Caco-2 (cell line): Measurements from ENCODE around the gene USP32. TPM values are rescaled to one million over a fixed set of nuclear protein-coding genes. Genes with fewer than 3 reads are reported as not detected.
"Not testable (repeated sequence)": the region's sequence is repeated elsewhere in the genome, so short reads cannot be mapped to it uniquely, and the experiment has no call there.

Experiments used
- BruUV-seq: library from RNA; stranded (reverse); fragments of 400-500 nt; replicated peaks from 2 replicates; lab custom pipeline; 2021; lab: Mats Ljungman, UMichigan
- CTCF ChIA-PET: fragments of 300-600 bp; sonication (Branson Sonifier 250); formaldehyde crosslinking; loops from one replicate; lab custom pipeline; 2022; ENCODE audit warnings: antibody characterized with exemption; lab: Charles Lee
- POLR2A ChIA-PET: fragments of 300-600 bp; sonication (Branson Sonifier 250); formaldehyde crosslinking; loops from one replicate; lab custom pipeline; 2022; ENCODE audit warnings: antibody characterized with exemption; lab: Charles Lee
- DNase-seq, 2 experiments: peaks; one replicate each; pipeline versions ENCODE4 v3.0.0 to v3.0.0-alpha.2; 2020 to 2022
- H3K27me3 ChIP-seq: replicated peaks from 2 replicates; pipeline ENCODE4 v1.6.0; 2011; ENCODE audit warnings: low read length; ENCODE audit not compliant: control insufficient read depth, insufficient read depth
- H3K36me3 ChIP-seq: 2 replicates; pipeline ENCODE4 v1.5.1; 2011; ENCODE audit warnings: low read length; ENCODE audit not compliant: control insufficient read depth, insufficient read depth
- H3K4me1 ChIP-seq: fragments of 250-450 bp; sonication (Bioruptor Pico); 2 replicates; pipeline ENCODE4 v1.5.1; 2020; ENCODE audit warnings: mild to moderate bottlenecking
- H3K4me3 ChIP-seq: 2 replicates; pipeline ENCODE4 v1.5.1; 2011; ENCODE audit warnings: low read depth, mild to moderate bottlenecking, control low read depth, low read length
- H3K9me3 ChIP-seq: fragments of 250-450 bp; sonication (Bioruptor Pico); 2 replicates; pipeline ENCODE4 v1.5.1; 2020; ENCODE audit warnings: mild to moderate bottlenecking, moderate library complexity
- H3K27ac Mint-ChIP-seq: one replicate; pipeline ENCODE4 v1.8.0; 2022; ENCODE audit warnings: mixed read lengths; ENCODE audit not compliant: unreplicated experiment
- H3K27me3 Mint-ChIP-seq: one replicate; pipeline ENCODE4 v1.8.0; 2022; ENCODE audit warnings: mixed read lengths; ENCODE audit not compliant: insufficient read depth, unreplicated experiment
- H3K36me3 Mint-ChIP-seq: one replicate; pipeline ENCODE4 v1.8.0; 2022; ENCODE audit warnings: mild to moderate bottlenecking, mixed read lengths; ENCODE audit not compliant: insufficient read depth, unreplicated experiment
- H3K4me1 Mint-ChIP-seq: one replicate; pipeline ENCODE4 v1.8.0; 2022; ENCODE audit warnings: low read depth, mixed read lengths; ENCODE audit not compliant: unreplicated experiment
- H3K4me3 Mint-ChIP-seq: one replicate; pipeline ENCODE4 v1.8.0; 2022; ENCODE audit warnings: mild to moderate bottlenecking, moderate library complexity, mixed read lengths; ENCODE audit not compliant: unreplicated experiment
- H3K9me3 Mint-ChIP-seq: one replicate; pipeline ENCODE4 v1.8.0; 2022; ENCODE audit warnings: mixed read lengths; ENCODE audit not compliant: unreplicated experiment
- CTCF ChIP-seq, 2 experiments: fragments of 200-600 bp in 1 of 2; IDR thresholded peaks; 1 replicate in 1 of 2; 2 replicates in 1 of 2; pipeline versions ENCODE4 v1.5.1 to v1.8.0; 2011 to 2022; ENCODE audit warnings: antibody characterized with exemption in 1 of 2, control low read depth in 1 of 2, inconsistent platforms in 1 of 2, low read depth in 1 of 2, low read length in 1 of 2, mild to moderate bottlenecking in 1 of 2, moderate library complexity in 1 of 2; ENCODE audit not compliant: insufficient read depth in 1 of 2, severe bottlenecking in 1 of 2, unreplicated experiment in 1 of 2
- intact Hi-C: fragments of 100-400 bp; cut with micrococcal nuclease; formaldehyde crosslinking; loops from one replicate; pipeline ENCODE4 v1.10.0; 2022; ENCODE audit not compliant: unreplicated experiment
- total RNA-seq: library from RNA; stranded (reverse); gene quantifications from 2 replicates; pipeline ENCODE4 v1.2.3, GENCODE V29; 2022

USP32 gene
- total RNA-seq, 1 experiment from 2014 or later: 53.3 TPM

- H3K36me3 ChIP-seq: no peaks in the 10 kb centered on the region
- POLR2A ChIA-PET: no interaction called here
- intact Hi-C loops: loop anchor here (2.0 kb wide), 1 partner anchor 15 kb away; no protein-coding TSS in a partner anchor
- no peak within 1 kb of the TSS for H3K4me3 ChIP-seq
- no TSS peak for BruUV-seq
- no peaks in the 10 kb centered on the region for H3K9me3 Mint-ChIP-seq
- no peaks in the 10 kb centered on the region for H3K36me3 Mint-ChIP-seq
- CTCF ChIA-PET: no interaction called here
- H3K27me3 Mint-ChIP-seq: no peaks in the 10 kb centered on the region
- no peak within 1 kb of the TSS for H3K27ac Mint-ChIP-seq
- no peaks in the 10 kb centered on the region for H3K4me1 Mint-ChIP-seq
- H3K4me3 Mint-ChIP-seq: peak within 1 kb of the TSS; percentile 20
- TF ChIP-seq CTCF (IDR thresholded peaks at IDR 0.05; ENCODE audit: insufficient read depth in 1 of 2, low read depth in 1 of 2, low read length in 1 of 2, severe bottlenecking in 1 of 2, unreplicated experiment in 1 of 2): no peak
- no peaks in the 10 kb centered on the region for H3K27me3 ChIP-seq
- DNase-seq: no peak
- H3K4me1 ChIP-seq: no peaks in the 10 kb centered on the region
- no peaks in the 10 kb centered on the region for H3K9me3 ChIP-seq
These were observed 30.3 kb upstream of the USP32 start, which contains the start of gene CHCT1 for GRCh38 chr17:60422162-60422665. TSS of gene CHCT1 (plus strand) at chr17:60422489. CDS start at chr17:60422593, 104 bp downstream.

GRCh38 chr17:60421273-60422161, 29.6 kb upstream of the USP32 start:
- Mint-ChIP-seq H3K4me3 (peak overlapping the region; percentile 20), H3K27me3 (no peaks in the 10 kb centered on the region), H3K9me3 (no peaks in the 10 kb centered on the region), H3K27ac (no peak overlapping the region), H3K4me1 (no peaks in the 10 kb centered on the region), H3K36me3 (no peaks in the 10 kb centered on the region)
- no peaks in the 10 kb centered on the region for H3K9me3 ChIP-seq
- BruUV-seq: no TSS peak
- ChIA-PET POLR2A (interaction anchor here (0.5 kb wide), 1 partner anchor 157 kb away, joined by 6 read pairs; no protein-coding TSS in a partner anchor), CTCF (interaction anchor here (0.6 kb wide), 1 partner anchor 29 kb away, joined by 3 read pairs; no protein-coding TSS in a partner anchor)
- H3K27me3 ChIP-seq: no peaks in the 10 kb centered on the region
- peak; percentile 48 to 57 for TF ChIP-seq CTCF (IDR thresholded peaks at IDR 0.05; ENCODE audit: insufficient read depth in 1 of 2, low read depth in 1 of 2, low read length in 1 of 2, severe bottlenecking in 1 of 2, unreplicated experiment in 1 of 2)
- H3K4me1 ChIP-seq: no peaks in the 10 kb centered on the region
- DNase-seq: peak; percentile 54 to 56
- no peak overlapping the region for H3K4me3 ChIP-seq
- intact Hi-C loops: loop anchor here (2.0 kb wide), 1 partner anchor 15 kb away; no protein-coding TSS in a partner anchor
- no peaks in the 10 kb centered on the region for H3K36me3 ChIP-seq

GRCh38 chr17:60419875-60420274, 27.9 kb upstream of the USP32 start:
- H3K4me1 ChIP-seq, H3K27me3 Mint-ChIP-seq, H3K27me3 ChIP-seq, H3K9me3 ChIP-seq, POLR2A ChIA-PET, H3K36me3 ChIP-seq, CTCF ChIA-PET, H3K9me3 Mint-ChIP-seq, BruUV-seq, H3K4me3 ChIP-seq, H3K4me3 Mint-ChIP-seq, intact Hi-C loops, H3K36me3 Mint-ChIP-seq, H3K27ac Mint-ChIP-seq, H3K4me1 Mint-ChIP-seq, DNase-seq: not testable (repeated sequence)

GRCh38 chr17:60419003-60419402, 27.1 kb upstream of the USP32 start:
- H3K4me1 Mint-ChIP-seq, H3K36me3 ChIP-seq, H3K27ac Mint-ChIP-seq, POLR2A ChIA-PET, CTCF ChIA-PET, H3K27me3 Mint-ChIP-seq, intact Hi-C loops, H3K27me3 ChIP-seq, DNase-seq, H3K4me3 Mint-ChIP-seq, H3K36me3 Mint-ChIP-seq, H3K9me3 ChIP-seq, H3K9me3 Mint-ChIP-seq, BruUV-seq, H3K4me1 ChIP-seq, H3K4me3 ChIP-seq: not testable (repeated sequence)
